HG03060 (cell line): ENCODE results near the gene TMEM109.

Experiments
- ATAC-seq: cut with Tn5 transposase; IDR thresholded peaks from one replicate; pipeline ENCODE4 v1.9.1; 2021; ENCODE audit warnings: low read depth, moderate number of reproducible peaks; ENCODE audit not compliant: unreplicated experiment

TMEM109 gene

DNA sequence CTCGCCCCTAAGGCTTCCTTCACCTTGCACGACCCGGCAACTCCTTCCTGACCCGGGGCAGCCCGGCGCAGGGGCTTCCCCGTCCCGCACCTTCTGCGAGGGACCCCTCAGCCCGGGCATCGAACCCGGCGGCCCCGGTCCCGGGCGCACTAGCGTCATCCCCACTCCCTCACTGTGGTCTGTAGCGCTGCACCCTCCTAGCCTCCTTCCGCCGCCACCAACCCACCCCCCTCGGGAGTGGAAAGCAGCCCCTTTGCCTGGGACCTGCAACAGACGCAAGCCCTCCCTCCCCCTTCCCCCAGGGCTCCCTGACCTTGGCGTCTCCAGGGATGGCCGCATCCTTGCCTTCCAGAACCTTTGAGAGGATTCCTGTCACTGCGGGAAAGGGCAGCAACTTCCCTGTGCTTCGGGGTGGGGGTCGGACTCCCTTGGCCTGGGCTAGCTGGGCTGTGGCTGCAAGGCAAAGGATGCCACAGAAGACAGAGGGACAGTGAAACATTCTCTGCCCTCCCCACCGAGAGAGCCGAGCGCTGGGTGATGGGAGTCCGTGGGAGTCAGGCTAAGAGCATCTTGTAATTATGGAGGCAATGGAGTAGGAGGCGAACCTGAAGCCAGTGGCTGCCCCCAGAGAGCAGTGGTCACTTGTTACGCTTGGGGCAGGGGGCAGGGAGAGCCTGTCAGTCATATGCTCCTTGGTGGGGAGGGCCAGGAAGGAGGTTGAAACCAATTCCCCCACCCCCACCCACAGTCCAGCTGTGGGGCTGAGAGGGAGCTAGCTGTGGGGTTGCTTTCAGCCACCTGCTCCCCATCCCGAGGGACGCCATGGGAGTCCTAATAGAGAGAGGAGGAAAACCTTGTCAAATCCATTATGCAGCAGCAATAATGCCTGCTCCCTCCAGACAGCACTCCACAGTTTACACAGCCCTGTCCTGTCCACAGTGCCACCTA lies 11.2 kb downstream of the TMEM109 start:
- no peak for ATAC-seq

DNA sequence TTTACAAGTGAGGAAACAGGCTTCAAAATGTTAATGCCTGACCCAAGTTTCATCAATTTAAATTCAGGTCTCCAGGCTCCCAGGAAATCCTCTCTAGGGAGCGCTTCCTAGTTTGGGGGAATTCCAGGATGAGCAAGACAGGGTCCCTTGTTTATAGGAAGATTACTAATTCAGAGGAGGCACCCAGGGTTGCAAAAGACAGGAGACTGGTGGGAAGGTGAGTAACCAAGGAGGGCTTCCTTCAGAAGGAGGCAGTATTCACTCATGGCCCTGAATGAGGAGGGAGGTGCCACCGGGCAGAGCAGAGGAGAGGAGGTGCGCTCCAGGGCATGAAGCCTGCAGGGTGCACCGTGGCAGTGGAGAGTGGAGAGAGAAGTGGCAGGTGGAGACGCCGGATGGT lies 11.9 kb downstream of the TMEM109 start:
- no peak for ATAC-seq

DNA sequence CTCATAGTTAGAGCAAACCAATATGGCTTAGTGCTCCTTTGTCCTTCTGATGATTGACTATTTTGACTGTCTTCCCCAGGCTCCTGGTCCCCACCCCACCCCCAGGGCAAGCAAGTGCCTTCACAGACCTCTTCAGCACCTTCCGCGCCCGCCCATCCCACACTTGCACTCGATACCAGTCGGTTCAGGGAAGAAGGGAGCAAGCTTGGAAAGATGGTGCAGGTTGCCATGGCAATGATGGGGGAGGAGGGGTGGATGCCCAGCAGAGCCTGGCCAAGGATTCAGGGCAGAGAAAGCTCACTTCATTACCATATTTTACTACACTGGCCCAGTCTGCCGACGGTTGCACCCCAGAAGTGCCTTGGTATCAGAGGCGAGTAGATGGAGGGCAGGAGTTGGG lies 12.5 kb downstream of the TMEM109 start:
- no peak for ATAC-seq

DNA sequence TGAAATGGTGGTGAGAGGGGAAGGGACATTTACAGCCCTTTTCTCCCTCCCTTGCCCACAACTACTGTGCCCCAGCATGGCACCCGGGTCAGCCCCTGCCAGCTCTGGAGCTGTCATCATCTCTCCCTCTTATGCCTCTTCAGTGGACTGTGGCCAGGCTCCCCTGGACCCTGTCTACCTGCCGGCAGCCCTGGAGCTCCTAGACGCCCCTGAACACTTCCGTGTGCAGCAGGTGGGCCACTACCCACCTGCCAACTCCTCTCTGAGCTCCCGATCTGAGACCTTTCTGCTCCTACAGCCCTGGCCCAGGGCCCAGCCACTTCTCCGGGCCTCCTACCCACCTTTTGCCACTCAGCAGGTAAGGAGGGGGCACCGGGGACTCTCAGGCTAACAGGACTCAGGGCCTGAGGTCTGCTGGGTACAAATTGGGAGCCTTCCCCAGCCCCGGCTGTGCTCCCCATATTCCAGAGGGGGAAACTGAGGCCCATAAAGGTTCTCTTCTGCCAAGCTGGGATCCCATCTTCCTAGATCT lies 13.2 kb downstream of the TMEM109 start:
- no peak for ATAC-seq

DNA sequence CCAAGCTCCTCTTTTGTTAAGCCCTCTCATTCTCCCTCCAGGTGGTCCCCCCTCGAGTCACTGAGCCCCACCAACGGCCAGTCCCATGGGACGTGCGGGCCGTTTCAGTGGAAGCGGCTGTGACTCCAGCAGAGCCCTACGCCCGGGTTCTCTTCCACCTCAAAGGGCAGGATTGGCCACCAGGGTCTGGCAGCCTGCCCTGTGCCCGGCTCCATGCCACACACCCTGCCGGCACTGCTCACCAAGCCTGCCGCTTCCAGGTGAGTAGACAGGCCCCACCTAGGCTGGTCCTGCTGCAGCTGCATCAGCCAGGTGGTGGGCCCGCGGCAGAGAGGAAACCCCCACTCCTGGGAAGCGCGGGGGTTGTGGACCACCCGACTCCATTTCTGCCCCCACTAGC lies 13.6 kb downstream of the TMEM109 start:
- no peak for ATAC-seq

DNA sequence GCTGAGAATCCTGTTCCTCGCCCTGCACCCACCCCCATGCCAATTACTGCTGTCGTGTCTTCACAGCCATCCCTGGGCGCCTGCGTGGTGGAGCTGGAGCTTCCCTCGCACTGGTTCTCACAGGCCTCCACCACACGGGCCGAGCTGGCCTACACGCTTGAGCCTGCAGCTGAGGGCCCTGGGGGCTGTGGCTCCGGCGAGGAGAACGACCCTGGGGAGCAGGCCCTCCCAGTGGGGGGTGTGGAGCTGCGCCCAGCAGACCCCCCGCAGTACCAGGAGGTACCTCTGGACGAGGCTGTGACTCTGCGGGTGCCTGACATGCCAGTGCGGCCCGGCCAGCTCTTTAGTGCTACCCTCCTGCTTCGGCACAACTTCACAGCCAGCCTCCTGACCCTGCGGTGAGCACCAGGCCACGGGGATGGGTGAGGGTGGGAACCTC lies 14.6 kb downstream of the TMEM109 start:
- ATAC-seq = no peak

DNA sequence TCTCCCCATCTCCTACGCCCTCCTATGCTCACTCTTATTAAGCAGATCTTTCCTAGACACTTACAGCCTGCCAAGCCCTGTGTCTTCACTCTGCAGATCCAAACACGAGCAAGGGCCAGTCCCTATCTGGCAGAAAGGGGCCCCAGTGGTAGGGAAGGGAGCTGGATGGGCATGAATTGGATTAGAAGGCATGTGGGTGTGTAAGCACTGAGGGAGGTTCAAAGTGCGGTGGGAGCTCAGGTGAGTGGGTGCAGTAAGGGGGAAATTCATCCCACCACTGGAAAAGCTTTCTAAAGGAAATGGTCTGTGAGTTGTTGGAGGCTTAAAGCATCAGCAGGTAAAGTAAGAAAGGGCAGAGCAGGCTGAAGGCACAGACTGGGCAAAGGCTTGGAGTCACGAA lies 15.8 kb downstream of the TMEM109 start:
- ATAC-seq = no peak

DNA sequence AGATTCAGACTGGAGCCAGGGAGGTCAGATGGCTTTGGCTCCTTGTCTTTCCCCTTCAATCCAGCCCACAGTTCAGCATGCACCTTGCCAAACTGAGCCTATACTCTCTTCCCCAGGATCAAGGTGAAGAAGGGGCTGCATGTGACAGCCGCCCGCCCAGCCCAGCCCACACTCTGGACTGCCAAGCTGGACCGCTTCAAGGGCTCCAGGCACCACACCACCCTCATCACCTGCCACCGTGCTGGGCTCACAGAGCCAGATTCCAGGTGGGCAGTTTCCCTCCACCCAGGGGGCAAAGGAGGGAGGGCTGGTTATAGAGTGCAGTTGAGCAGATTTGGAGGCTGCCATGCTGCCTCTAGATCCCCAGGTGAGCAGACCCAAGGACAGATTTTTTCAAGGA lies 16.4 kb downstream of the TMEM109 start:
- ATAC-seq = no peak

DNA sequence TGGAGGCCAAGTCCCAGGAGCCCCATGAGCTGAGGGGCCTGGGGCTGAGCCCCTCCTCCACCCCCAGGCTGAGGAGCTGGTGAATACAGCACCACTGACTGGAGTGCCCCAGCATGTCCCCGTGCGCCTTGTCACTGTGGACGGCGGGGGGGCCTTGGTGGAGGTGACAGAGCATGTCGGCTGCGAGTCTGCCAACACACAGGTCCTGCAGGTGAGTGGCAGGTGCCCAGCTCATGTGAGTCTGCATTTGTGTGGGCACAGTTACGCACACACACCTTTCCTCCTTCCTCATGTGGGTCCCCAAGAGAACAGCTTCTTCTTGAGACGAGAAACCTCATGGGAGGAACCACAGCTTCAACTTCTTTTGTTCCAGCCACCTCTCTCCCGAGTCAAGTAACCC lies 18.0 kb downstream of the TMEM109 start:
- ATAC-seq = no peak

DNA sequence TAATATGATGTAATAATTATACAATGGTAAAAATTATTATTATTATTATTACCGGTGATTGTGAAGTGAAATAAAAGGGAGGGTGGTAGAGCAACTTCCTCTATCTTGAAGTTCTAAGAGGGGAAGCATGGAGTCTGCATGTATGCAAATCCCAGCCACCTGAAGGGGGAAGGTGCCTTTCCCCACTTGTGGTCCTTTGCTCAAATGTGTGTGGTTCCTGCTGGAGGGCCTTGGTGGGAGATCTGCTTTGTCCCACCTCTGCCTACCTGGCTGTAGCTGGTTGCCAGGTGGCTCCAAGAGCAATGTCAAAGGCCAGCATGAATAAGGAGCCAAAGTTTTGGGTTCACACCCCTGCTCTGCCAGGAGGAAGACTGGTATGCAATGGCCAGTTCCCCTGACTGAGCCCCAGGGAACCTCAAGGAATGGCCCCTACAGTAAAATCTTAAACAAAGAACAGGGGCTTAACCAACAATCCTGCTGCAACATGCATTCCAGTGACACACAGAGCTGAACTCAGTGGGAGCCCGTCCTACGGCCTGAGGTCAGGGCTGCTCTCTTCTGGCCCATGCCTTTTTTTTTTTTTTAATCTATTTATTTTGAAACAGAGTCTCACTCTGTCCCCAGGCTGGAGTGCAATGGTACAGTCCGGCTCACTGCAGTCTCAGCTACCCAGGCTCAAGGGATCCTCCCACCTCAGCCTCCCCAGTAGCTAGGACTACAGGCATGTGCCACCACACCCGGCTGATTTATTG lies 18.8 kb downstream of the TMEM109 start:
- no peak for ATAC-seq

DNA sequence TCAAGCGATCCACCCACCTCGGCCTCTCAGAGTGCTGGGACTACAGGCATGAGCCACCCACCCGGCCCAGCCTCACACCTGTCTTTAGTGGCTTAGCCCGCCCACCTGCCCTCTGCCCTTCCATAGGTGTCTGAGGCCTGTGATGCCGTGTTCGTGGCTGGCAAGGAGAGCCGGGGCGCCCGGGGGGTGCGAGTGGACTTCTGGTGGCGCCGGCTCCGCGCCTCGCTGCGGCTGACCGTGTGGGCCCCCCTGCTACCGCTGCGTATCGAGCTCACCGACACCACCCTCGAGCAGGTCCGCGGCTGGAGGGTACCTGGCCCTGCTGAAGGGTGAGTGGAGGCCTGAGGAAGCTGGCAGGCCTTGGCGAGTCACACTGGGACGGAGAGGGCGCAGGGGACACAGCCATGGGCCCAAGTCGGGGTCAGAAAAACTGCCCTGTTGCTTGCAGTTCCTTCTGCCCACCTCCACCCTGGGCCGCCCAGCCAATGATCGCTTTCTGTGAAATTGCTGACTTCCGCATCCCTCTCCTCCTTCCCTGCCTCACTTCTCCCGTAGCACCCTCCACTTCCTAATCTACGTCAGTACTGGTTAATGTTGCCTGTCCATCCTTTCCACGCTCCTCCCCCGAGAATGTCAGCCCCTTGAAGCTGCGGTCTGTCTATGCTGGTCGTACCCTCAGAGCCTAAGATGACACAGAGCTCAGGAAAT lies 19.6 kb downstream of the TMEM109 start:
- ATAC-seq = no peak

DNA sequence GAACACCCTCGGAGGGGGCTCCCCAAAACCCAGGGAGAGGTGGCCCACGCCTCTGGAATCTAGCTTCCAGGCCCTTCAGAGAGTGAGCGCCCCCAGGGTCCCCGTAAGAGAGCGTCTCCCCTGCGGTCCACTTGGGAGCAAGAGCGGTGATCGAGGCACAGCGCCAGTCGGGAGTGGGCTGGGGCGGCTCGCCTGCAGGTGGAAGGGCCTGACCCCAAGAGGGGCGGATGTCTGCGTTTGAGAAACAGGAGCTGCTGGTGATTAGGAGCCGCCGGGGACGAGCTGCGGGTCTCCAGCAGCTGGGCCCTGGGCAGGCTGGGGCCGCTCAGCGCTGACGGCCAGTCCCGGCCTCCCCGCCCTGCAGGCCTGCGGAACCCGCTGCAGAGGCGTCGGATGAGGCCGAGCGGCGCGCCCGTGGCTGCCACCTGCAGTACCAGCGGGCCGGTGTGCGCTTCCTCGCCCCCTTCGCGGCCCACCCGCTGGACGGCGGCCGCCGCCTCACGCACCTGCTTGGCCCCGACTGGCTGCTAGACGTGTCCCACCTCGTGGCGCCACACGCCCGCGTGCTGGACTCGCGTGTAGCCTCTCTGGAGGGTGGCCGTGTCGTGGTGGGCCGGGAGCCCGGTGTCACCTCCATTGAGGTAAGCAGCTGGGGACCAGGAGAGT lies 20.3 kb downstream of the TMEM109 start:
- no peak for ATAC-seq

DNA sequence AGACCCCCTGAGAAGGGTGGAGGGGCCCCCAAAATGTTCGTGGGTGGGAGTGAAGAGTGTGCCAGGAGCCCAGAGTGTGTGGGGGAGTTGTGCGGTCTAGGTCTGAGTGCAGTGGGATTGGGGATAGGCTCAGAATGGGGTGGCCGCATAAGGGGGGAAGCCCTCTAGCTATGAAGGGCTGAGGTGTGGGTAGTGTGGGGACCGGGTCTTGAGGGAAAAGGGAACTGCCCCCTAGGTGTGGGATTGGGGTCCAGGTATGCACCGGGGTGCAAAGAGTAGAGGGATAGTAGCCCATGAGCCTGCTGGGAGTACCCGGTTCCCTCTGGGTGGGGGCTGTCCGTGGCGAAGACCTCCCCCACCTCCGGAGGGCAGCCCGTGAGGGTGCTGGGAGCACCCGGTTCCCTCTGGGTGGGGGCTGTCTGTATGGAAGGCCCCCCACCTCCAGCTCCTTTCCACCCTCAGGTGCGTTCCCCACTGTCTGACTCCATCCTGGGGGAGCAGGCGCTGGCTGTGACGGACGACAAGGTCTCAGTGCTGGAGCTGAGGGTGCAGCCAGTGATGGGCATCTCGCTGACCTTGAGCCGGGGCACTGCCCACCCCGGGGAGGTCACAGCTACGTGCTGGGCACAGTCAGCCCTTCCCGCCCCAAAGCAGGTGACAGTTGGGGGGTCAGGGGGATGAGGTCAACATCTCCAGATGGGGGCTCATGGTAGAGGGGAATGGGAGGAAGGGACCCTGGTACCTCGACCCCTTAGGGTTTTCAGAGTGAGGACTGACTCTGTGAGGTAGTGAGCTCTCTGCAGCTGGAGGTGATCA lies 21.0 kb downstream of the TMEM109 start:
- ATAC-seq = no peak

DNA sequence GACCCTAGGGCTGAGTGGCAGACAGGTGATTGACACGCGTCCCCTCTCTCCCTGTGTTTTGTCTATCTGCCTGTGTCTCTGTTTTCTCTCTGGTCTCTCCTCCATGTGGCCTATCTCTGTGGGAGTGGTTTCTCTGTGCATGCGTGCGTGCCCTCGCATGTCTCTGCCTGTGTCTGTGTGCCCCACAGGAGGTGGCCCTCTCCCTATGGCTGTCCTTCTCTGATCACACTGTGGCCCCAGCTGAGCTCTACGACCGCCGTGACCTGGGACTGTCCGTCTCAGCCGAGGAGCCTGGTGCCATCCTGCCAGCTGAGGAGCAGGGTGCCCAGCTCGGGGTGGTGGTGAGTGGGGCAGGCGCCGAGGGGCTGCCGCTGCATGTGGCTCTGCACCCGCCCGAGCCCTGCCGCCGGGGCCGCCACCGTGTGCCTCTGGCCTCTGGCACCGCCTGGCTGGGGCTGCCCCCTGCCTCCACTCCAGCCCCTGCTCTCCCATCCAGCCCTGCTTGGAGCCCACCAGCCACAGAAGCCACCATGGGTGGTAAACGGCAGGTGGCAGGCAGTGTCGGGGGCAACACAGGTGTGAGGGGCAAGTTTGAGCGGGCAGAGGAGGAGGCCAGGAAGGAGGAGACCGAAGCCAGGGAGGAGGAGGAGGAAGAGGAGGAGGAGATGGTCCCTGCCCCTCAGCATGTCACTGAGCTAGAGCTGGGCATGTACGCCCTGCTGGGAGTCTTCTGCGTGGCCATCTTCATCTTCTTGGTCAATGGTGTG lies 21.9 kb downstream of the TMEM109 start:
- no peak for ATAC-seq

DNA sequence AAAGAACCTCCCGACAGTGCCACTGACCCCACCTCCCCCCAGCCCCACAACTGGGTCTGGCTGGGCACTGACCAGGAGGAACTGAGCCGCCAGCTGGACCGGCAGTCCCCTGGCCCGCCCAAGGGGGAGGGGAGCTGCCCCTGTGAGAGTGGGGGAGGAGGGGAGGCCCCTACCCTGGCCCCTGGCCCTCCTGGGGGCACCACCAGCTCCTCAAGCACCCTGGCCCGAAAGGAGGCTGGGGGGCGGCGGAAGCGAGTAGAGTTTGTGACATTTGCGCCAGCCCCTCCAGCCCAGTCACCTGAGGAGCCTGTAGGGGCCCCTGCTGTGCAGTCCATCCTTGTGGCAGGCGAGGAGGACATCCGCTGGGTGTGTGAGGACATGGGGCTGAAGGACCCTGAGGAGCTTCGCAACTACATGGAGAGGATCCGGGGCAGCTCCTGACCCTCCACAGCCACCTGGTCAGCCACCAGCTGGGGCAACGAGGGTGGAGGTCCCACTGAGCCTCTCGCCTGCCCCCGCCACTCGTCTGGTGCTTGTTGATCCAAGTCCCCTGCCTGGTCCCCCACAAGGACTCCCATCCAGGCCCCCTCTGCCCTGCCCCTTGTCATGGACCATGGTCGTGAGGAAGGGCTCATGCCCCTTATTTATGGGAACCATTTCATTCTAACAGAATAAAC lies 22.6 kb downstream of the TMEM109 start:
- ATAC-seq = no peak

DNA sequence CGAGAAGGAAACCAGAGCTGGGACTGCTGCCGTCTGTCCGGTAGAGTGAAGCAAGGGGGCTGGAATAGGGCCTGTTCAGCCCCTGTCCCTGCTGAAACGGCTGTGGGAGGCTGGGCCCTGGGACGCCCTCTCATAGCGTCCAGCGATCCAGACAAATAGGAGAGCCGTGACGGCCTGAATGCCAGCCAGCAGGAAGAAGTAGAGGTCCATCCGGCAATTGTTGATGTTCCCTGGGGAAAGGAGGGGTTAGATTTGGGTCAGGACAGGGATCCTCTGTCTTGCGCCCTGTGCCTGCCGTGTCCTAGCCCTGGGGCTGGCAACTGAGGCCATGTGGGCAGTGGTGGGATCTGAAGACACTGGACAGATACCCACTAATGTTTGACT lies 23.2 kb downstream of the TMEM109 start:
- ATAC-seq = no peak

DNA sequence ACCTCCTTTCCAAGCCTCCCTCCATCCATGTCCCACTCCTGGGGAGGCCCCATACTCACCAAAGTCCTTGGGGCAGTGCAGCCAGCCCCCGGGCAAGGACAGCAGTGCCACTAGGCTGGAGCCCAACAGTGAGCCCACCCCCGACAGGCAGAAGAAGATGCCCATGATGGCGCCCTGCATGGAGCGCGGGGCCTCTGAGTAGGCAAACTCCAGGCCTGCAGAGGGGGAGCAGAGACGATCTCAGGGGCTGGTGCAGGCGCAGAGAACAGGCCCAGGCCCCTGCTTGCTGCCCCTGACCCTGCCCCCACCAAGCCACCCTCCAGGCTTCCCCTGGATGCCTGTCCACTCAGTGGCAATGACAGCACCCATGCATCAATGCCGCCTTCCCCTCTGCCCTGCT lies 23.9 kb downstream of the TMEM109 start:
- ATAC-seq = no peak

DNA sequence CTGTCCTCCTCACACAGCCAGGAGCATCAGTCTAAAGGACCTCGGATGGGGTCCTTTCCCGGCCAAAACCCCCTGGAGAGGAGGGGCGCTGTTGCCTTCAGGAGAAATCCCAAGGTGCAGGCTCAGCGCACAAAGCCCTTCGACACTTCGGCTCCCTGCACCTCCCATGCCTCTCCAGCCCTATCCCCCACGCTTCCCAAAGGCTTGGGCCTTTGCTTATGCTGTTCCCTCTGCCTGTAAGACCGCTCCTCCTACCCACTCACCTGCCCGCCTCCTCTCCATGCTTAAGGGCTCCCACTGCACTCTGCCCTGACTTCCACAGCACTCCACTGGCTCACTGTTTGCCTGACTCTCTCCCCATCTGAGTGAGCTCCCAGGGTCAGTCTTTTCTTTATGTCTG lies 24.5 kb downstream of the TMEM109 start:
- no peak for ATAC-seq
